NCI-H128 (cell line): Measurements from ENCODE around the gene FLNB.

Experiments
- DNase-seq: peaks from one replicate; lab custom pipeline; 2025; ENCODE audit not compliant: unreplicated experiment; lab: John Stamatoyannopoulos, UW

FLNB gene

GRCh38 chr3:58008141-58009025, at the start of gene FLNB:
FLNB (plus strand) TSS chr3:58008422; CDS start chr3:58008565, 143 bp downstream.
- no peak for DNase-seq

DNA sequence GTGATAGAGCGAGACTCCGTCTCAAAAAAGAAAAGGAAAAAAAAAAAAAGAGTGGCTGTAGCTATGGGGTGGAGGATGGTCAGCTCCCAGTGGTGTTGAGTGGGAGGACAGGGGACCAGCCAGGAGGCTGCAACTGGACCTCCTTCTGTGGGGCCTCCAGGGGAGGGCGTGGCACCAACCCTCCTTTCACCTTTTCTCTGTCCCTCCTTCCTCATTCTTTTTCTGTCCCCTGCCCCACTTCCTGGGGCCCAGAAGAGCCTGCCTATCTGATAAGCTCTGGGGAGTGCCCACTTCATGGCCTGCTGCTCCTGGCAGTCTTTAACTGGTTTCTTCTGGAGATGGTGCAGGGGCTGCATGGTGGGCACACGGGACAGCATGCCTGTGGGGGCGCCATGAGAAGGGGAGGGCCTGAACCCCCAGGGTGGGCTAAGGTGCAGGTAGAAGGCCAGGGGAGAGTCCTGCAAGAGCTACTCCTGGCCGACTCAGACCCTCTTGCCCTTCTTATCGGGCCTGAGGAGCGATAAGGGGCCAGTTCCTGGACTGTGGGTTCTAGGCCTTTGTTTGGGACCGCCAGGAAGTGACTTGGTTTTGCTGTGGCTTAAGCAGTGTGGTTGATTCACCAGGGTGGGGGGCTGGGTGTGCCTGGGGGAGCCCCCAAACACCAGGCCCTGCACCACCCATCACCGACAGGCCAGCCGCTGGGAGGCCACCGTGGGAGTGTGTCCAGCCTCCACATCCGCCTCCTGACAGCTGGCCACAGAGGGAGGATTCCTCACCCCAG, 49.4 kb upstream of the FLNB start:
- DNase-seq, result no peak

GRCh38 chr3:57959423-57960173, 48.6 kb upstream of the FLNB start:
- DNase-seq, result no peak

GRCh38 chr3:57960174-57960505, 48.1 kb upstream of the FLNB start:
- no peak for DNase-seq

DNA sequence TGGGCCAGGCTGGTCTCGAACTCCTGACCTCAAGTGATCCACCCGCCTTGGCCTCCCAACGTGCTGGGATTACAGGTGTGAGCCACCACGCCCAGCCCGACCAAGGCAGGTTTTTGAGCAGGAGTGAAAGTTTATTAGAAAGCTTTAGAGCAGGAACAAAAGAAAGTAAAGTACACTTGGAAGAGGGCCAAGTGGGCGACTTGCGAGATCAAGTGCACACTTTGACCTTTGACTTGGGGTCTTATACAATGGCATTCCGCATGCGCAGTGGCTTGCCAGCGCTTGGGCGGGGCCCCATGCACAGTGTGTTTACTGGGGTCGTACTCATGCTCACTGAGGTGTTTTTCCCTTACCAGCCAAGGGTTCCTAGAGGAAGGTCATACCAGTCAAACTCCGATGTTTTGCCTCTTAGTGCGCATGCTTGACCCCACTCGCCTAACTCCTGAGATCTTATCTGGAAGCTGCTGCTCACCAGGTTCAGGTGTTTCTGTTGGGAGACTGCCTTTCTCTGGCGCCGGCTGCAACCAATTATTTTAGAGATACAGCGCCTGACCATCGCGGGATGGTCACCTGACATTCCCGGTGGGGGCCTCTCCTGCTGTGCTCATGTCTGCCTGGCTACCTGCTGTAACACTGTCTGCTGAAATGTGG, 46.9 kb upstream of the FLNB start:
- DNase-seq, result no peak

DNA sequence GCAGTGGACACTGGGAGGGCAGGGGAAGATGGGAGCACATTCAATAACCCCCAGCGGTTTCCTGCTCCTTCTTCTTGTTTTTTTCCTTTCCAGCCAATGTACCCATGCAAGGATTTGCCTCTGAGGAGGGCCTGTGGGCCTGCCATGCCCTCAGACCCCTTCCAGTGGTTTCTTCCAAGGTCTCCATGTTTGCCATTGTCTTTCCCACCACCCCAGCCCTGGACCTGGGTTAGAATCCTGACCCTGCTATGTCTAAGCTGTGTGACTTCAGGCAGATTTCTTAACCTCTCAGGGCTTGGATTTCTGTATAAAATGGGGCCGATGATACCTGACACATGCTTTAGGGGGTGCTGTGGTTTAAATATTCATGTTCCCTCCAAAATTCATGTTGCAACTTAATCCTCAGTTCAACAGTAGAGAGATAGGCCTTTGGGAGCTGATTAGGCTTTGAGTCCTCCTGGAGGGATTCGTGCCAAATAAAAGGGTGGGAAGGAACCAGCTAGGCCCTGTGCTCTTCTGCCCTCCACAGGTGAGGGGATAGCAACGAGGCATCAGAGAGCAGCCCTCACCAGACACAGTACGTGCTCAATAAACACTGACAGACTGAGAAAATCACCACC, 46.3 kb upstream of the FLNB start:
- DNase-seq, result no peak

DNA sequence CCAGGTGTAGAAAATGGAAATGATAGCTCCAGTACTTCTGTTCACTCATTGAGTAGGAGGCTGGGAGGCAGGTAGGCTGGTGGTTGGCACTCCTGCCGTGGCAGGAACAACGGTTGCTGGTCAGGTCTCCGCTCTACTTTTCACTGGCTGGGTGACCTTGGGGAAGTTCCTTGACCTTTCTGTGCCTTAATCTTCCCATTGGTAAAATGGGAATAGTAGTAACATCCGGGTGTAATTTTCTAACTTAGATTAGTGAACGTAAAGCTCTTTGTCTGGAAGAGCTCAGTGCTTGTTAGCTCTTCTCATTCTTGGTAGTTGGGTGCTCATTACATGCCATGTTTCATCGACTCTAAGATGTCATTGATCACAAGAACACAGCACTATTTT, 45.8 kb upstream of the FLNB start:
- DNase-seq, result no peak

DNA sequence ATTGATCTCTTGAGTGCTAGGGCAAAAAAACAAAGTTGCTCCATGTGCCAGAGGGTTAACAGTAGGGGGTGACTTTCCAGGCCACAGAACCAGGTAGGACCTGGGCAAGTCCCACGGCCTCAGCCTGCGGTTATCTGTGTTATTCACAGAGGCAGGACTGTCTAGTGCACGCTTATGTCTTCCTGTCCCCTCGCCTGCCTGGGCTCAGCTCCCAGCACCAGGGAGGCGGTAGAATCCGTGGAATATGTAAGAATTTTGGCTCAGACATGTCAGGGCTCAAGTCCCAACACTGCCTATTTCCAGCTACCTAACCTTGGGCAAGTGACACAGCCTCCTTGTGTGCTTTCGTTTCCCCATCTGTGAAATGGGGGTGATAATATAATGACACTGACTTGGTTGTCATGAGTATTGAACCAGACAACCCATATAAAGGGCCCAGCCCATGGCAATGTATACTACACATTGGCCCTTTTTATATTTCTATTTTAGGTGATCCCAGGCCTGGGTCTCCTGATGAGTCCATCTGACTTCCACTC, 44.3 kb upstream of the FLNB start:
- DNase-seq, result no peak

GRCh38 chr3:57966829-57967228, 41.4 kb upstream of the FLNB start:
- DNase-seq, result no peak

DNA sequence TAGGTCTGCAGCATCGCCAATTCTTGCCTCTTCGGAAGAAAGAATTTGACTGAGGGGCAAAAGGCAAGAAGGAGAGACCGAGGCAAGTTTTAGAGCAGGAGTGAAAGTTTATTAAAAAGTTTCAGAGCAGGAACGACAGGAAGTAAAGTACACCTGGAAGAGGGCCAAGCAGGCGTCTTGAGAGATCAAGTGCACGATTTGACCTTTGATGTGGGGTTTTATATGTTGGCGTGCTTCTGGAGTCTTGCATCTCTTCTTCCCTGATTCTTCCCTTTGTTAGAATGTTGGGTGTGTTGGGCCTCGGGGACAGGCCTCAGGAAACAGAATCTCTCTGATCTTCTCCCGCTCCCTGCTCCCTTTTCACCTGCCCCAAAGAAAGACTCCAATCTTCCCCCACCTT, 40.6 kb upstream of the FLNB start:
- no peak for DNase-seq

DNA sequence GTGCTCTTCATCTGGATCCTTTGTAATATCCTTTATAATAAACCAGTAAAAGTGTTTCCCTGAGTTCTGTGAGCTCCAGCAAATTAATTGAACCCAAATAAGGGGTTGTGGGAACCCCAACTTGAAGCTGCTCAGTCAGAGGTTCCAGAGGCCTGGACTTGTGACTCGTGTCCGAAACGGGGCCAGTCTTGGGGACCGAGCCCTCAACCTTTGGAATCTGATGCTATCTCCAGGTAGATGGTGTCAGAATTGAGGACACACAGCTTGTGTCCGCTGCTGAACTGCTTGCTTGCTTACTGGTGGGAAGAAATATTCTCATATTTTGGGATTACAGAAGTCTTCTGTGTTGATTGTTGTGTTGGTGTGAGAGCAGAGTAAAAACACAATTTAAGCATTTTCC, 39.7 kb upstream of the FLNB start:
- no peak for DNase-seq

- no peak for DNase-seq
Measured at GRCh38 chr3:57971975-57972374, 36.2 kb upstream of the FLNB start.

DNA sequence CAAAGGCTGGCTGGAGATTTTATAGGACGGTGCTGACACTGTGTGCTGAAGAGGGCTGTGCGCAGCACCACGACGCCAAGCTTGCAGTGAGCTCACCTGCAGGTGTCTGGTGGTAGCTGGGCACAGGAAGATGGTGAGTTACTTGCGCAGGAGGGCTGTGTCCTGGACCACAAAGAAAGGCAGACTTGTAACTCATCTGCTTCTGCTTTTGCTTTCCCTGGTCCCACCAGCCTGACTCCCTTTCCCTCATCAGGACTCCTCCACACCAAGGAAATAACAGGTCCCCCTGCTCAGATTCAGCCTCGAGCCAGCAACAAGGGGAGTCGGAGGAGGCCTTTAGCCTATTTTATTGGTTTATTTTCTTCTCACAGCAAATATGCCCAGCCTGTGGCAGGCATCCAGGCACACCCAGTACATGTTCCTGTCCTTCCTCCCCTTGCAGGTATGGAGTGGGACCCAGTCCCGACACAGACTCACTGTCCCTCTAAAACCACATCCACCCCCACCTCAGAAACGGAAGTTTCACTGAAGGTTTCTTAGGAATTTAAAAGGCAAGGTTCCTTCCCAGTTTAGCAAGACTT, 35.6 kb upstream of the FLNB start:
- DNase-seq, result no peak

DNA sequence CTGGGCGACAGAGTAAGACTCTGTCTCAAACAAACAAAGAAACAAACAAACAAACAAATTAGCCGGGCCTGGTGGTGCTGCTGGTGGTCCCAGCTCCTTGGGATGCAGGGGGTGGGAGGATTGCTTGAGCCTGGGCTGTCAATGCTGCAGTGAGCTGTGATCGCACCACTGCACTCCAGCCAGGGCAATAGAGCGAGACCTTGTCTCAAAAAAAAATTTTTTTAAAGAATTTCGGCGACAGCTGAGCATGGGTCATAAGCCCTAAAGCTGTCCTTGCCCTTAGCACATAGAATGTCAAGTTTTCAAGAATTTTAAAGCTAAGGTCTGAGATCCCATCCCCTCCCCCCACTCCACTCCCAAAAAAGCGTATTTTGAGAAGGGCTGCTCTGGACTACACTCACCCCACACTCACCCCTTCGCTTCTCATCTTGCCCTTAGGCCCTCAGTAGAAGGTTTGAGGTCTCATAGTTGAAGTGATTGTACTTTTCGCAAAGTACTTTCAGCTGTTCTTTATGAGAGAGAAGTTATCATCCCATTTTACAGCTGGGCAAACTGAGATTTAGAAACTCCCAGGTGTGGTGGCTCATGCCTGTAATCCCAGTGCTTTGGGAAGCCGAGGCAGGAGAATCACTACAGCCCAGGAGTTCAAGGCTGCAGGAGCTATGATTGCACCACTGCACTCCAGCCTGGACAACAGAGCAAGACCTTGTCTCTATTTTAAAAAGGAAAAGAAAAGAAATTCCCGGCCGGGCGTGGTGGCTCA, 34.3 kb upstream of the FLNB start:
- no peak for DNase-seq

DNA sequence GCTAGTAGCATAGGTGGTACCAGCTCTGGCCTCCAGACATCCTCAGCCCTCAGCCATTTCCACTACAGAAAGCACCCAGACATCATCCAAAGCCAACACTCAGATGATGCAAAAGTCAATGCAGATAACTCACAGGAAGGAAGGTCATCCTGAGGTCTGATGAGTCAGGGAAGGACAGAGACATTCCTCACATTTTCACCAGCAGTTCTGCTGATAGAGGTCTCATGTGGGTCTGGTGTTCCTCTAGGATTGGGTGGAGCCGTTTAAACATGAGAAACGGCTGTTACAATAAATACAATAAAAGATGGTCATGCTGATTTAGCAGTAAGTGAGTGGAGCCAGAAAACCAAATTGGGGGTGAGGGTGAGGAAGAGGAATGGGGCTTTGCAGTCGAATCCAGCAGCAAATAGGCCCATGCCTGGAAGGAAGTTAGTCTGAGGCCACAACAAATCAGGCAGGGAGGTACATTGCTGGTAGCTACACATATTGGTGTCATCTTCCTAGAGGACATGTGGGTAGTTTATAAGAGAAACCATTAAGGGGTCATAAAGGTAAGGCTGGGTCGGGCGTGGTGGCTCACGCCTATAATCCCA, 33.3 kb upstream of the FLNB start:
- no peak for DNase-seq

DNA sequence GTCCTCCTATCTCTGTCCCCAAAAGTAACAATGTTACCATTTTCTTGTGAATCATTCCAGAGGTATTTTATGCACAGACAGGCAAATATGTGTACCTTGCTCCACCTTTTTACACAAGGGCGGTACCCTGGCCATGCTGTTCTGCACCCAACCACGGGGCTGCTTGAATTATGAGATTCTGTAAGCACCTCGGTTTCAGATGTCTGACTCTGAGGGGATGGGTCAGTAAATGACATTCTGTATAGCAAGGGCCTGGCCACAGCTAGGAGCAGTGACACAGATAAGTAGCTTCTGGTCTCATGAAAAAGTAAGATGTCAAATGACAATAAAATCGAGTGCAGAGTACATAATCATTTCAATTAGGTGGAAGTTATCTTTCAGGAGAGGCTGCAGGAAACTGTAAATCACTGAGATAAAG, 30.4 kb upstream of the FLNB start:
- no peak for DNase-seq

DNA sequence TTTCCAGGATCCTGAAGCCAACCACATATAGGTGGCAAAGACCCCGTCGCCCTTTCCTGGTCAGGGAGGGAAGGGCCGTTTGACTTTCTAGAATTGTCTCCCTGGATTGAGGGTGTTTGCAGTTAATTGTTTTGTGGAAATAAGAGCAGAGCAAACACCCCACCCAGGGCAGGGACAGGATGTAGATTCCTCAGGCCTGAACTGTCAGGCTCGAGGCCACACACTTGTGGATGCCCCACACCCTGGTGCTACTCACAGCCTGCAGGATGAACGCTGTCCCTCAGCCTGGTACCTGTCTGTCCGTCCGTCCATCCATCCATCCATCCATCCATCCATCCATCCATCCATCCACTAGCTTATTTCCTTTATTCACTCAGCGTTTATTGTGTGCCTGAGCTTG, 29.9 kb upstream of the FLNB start:
- no peak for DNase-seq

DNA sequence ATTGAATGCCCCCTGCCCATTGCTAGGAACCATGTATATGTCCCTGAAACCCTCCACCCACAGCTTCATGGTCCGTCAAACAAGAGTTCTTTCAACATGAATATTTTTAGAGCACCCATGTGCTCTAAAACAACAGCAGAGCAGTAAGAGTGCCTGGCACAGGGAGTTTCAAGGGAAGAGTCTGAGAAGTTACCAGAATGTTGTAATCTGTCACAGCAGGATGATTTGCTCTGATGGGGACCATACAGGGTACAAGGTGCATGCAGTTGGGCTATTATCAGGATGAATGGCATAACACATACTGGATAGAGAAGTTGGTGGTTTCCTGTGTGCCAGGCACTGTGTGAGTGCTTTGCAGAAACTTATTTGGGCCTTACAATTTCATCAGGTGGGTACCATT, 27.8 kb upstream of the FLNB start:
- no peak for DNase-seq

DNA sequence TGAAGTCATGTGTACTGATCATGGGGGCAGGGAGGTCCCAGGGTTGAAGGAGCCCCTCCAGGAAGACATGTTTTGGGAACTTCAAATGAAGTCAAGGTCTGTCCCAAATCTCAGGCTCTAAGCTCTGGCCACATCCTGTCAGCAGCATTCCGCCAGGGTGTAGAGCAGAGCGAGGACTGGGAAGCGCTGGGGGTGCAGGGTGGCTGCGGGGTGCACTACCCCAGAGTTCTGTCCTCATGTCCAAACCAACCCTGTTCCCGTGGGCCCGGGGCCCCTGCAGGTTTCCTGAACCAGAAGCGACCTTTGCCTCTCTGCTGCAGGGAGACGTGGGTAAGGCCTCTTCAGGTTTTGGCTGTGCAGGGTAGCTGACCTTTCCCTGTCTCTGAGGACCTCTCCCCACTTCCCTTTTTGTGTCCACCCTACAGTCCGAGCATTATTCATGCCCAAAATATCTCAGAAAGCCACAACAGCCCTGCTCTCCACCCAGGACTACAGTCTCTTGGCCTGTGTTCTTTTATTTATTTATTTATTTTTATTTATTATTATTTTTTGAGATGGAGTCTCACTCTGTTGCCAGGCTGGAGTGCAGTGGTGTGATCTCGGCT, 26.6 kb upstream of the FLNB start:
- DNase-seq, result no peak
